ENCODE data around the gene GALNT18.
"Not testable (repeated sequence)": the region's sequence is repeated elsewhere in the genome, so short reads cannot be mapped to it uniquely, and the experiment has no call there.

GALNT18 gene

GRCh38 chr11:11456866-11457265 is 164.9 kb downstream of the GALNT18 start:
- no peak for DNase-seq (ENCODE audit: low read depth)

- DNase-seq (ENCODE audit: low read depth) = no peak
These were observed 167.1 kb downstream of the GALNT18 start for GRCh38 chr11:11454671-11455223.

- no peak for DNase-seq (ENCODE audit: low read depth)
These were observed 170.3 kb downstream of the GALNT18 start for GRCh38 chr11:11451501-11452005.

GRCh38 chr11:11450744-11451362 is 171.0 kb downstream of the GALNT18 start:
- DNase-seq (ENCODE audit: low read depth) = no peak

- DNase-seq (ENCODE audit: low read depth) = no peak
These were observed 172.5 kb downstream of the GALNT18 start for GRCh38 chr11:11449327-11449726.

- DNase-seq (ENCODE audit: low read depth) = no peak
These were observed 173.2 kb downstream of the GALNT18 start for GRCh38 chr11:11448626-11449025.

GRCh38 chr11:11447601-11448000 is 174.2 kb downstream of the GALNT18 start:
- DNase-seq (ENCODE audit: low read depth) = not testable (repeated sequence)

GRCh38 chr11:11446967-11447366 is 174.8 kb downstream of the GALNT18 start:
- no peak for DNase-seq (ENCODE audit: low read depth)

- DNase-seq (ENCODE audit: low read depth) = no peak
These were observed 175.2 kb downstream of the GALNT18 start for GRCh38 chr11:11446564-11446963.

GRCh38 chr11:11445441-11446185 is 176.2 kb downstream of the GALNT18 start:
- DNase-seq (ENCODE audit: low read depth) = no peak

- no peak for DNase-seq (ENCODE audit: low read depth)
These were observed 177.0 kb downstream of the GALNT18 start for GRCh38 chr11:11444804-11445131.

GRCh38 chr11:11444027-11444803 is 177.6 kb downstream of the GALNT18 start:
- no peak for DNase-seq (ENCODE audit: low read depth)

- DNase-seq (ENCODE audit: low read depth) = no peak
These were observed 179.0 kb downstream of the GALNT18 start for GRCh38 chr11:11442791-11443190.

GRCh38 chr11:11441516-11441915 is 180.3 kb downstream of the GALNT18 start:
- DNase-seq (ENCODE audit: low read depth) = no peak

GRCh38 chr11:11441091-11441490 is 180.7 kb downstream of the GALNT18 start:
- DNase-seq (ENCODE audit: low read depth) = no peak

GRCh38 chr11:11440144-11440543 is 181.7 kb downstream of the GALNT18 start:
- DNase-seq (ENCODE audit: low read depth) = no peak

- DNase-seq (ENCODE audit: low read depth) = no peak
These were observed 182.2 kb downstream of the GALNT18 start for GRCh38 chr11:11439591-11439990.

- DNase-seq (ENCODE audit: low read depth) = no peak
These were observed 185.0 kb downstream of the GALNT18 start for GRCh38 chr11:11436715-11437313.

- no peak for DNase-seq (ENCODE audit: low read depth)
These were observed 186.2 kb downstream of the GALNT18 start for GRCh38 chr11:11435635-11436034.

- DNase-seq (ENCODE audit: low read depth) = no peak
These were observed 187.8 kb downstream of the GALNT18 start for GRCh38 chr11:11433960-11434359.

GRCh38 chr11:11432621-11433319 is 189.0 kb downstream of the GALNT18 start:
- no peak for DNase-seq (ENCODE audit: low read depth)

- no peak for DNase-seq (ENCODE audit: low read depth)
These were observed 191.4 kb downstream of the GALNT18 start for GRCh38 chr11:11430431-11430830.
